HepG2 (cell line): ENCODE data around the gene RAB22A. TPM values are rescaled to one million over a fixed set of nuclear protein-coding genes. Genes with fewer than 3 reads are reported as not detected.

ENCODE experiments used
- FOXA1 ChIP-seq, 2 experiments: fragments of 450-650 bp in 1 of 2; sonication (generic) in 1 of 2; formaldehyde crosslinking in 1 of 2; IDR thresholded peaks; 2 replicates each; pipeline versions ENCODE4 v1.4.0 to v1.6.1; 2016 to 2020; ENCODE audit warnings: missing genetic modification reagents in 1 of 2
- FOXA3 ChIP-seq: IDR thresholded peaks from 2 replicates; pipeline ENCODE4 v1.6.1; 2016; ENCODE audit warnings: missing genetic modification reagents, missing compliant biosample characterization
- FOXO1 ChIP-seq: sonication (generic); formaldehyde crosslinking; IDR thresholded peaks from 2 replicates; pipeline ENCODE4 v1.4.0; 2020; ENCODE audit warnings: missing genetic modification reagents
- FOXP1 ChIP-seq, 2 experiments: fragments of 450-650 bp in 1 of 2; IDR thresholded peaks; 2 replicates each; pipeline ENCODE4 v1.6.1; 2017 to 2018; ENCODE audit warnings: antibody characterized with exemption in 1 of 2
- KLF11 ChIP-seq: IDR thresholded peaks from 2 replicates; pipeline ENCODE4 v1.6.1; 2016; ENCODE audit warnings: missing compliant biosample characterization
- KLF12 ChIP-seq: sonication (generic); formaldehyde crosslinking; IDR thresholded peaks from 2 replicates; pipeline ENCODE4 v1.4.0; 2020; ENCODE audit warnings: missing genetic modification reagents, borderline replicate concordance
- SOX13 ChIP-seq, 3 experiments: fragments of 450-650 bp in 1 of 3; sonication (generic) in 1 of 3; formaldehyde crosslinking in 1 of 3; IDR thresholded peaks in 2 of 3; conservative IDR thresholded peaks in 1 of 3; 2 replicates each; pipeline versions ENCODE4 v1.5.0 to v1.6.1; 2016 to 2020; ENCODE audit warnings: antibody characterized with exemption in 1 of 3, mild to moderate bottlenecking in 1 of 3, missing compliant biosample characterization in 1 of 3, missing genetic modification reagents in 1 of 3, moderate library complexity in 1 of 3
- SP5 ChIP-seq: IDR thresholded peaks from 2 replicates; pipeline ENCODE4 v1.6.1; 2016; ENCODE audit warnings: low read depth, borderline replicate concordance
- TEAD3 ChIP-seq: optimal IDR thresholded peaks from 2 replicates; pipeline ENCODE3; 2016; ENCODE audit warnings: borderline replicate concordance
- ZKSCAN8 ChIP-seq: IDR thresholded peaks from 2 replicates; pipeline ENCODE4 v1.6.1; 2016; ENCODE audit warnings: borderline replicate concordance, missing genetic modification reagents, missing compliant biosample characterization
- ZNF282 ChIP-seq: fragments of 450-650 bp; IDR thresholded peaks from 2 replicates; pipeline ENCODE4 v1.6.1; 2018; ENCODE audit not compliant: partially characterized antibody
- ZSCAN9 ChIP-seq: IDR thresholded peaks from 2 replicates; pipeline ENCODE4 v1.6.1; 2016; ENCODE audit warnings: borderline replicate concordance
- polyA plus RNA-seq, 8 experiments: library from polyadenylated mRNA; depleted of rRNA in 3 of 8; stranded (reverse) in 7 of 8; unstranded in 1 of 8; fragments of >200 nt; fragmentation: Illumina TruSeq in 4 of 8; extraction: Trizol in 4 of 8; gene quantifications; 2 replicates each; pipeline versions ENCODE4 v1.2.1 to v1.2.3, GENCODE V29; 2011 to 2016; ENCODE audit warnings: low read depth in 4 of 8, missing spikeins in 1 of 8, mixed read lengths in 1 of 8; ENCODE audit not compliant: insufficient read depth in 1 of 8
- total RNA-seq, 5 experiments: library from RNA; depleted of rRNA; stranded (reverse); fragments of >200 nt; fragmentation: Illumina TruSeq; extraction: Trizol; gene quantifications; 2 replicates each; pipeline ENCODE4 v1.2.3, GENCODE V29; 2016; ENCODE audit warnings: low read depth in 1 of 5
- TF ChIP-seq, protein P1 (sequence below): IDR thresholded peaks from 2 replicates; pipeline ENCODE4 v1.6.1; 2018; ENCODE audit warnings: missing genetic modification reagents
- TF ChIP-seq, protein P2 (sequence below): IDR thresholded peaks from 2 replicates; pipeline ENCODE4 v1.6.1; 2016; ENCODE audit warnings: low read depth, missing genetic modification reagents, missing compliant biosample characterization
- TF ChIP-seq, protein P3 (sequence below): sonication (generic); formaldehyde crosslinking; conservative IDR thresholded peaks from 2 replicates; pipeline ENCODE4 v1.4.0; 2020; ENCODE audit warnings: missing genetic modification reagents
- TF ChIP-seq, protein P4 (sequence below): IDR thresholded peaks from 2 replicates; pipeline ENCODE4 v1.6.1; 2016

RAB22A gene
- total and polyA plus RNA-seq, 2 of the 13 experiments (the other 11 are each of a cell fraction or from before 2014, with no cell fraction given): 10.7 to 11.2 TPM

DNA sequence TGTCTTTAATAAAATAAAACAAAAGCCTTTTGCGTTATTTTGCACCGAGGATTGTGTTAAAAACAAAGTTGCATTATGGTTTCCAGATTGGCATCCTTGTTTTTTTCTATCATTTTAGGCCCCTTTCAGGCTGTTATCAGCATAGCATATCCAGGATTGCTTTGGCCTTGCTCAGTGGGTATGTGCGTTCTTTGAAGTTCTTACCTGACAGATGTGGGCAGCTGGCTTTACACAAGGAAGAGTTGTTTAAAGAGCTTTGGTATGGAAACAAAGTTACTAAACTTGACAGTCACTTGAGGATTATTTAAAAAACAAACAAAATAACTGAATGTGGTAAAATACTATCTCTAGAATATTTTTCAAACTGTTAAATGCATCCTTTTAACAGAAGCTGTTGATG, 86.1 kb downstream of the RAB22A start (continued):
- TF ChIP-seq, protein P1, sequence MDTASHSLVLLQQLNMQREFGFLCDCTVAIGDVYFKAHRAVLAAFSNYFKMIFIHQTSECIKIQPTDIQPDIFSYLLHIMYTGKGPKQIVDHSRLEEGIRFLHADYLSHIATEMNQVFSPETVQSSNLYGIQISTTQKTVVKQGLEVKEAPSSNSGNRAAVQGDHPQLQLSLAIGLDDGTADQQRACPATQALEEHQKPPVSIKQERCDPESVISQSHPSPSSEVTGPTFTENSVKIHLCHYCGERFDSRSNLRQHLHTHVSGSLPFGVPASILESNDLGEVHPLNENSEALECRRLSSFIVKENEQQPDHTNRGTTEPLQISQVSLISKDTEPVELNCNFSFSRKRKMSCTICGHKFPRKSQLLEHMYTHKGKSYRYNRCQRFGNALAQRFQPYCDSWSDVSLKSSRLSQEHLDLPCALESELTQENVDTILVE (CRISPR knock-in tag): peak; percentile 50; the same call in 1 of the 2 replicates
- TF ChIP-seq ZNF282: no peak
- TF ChIP-seq, protein P2, sequence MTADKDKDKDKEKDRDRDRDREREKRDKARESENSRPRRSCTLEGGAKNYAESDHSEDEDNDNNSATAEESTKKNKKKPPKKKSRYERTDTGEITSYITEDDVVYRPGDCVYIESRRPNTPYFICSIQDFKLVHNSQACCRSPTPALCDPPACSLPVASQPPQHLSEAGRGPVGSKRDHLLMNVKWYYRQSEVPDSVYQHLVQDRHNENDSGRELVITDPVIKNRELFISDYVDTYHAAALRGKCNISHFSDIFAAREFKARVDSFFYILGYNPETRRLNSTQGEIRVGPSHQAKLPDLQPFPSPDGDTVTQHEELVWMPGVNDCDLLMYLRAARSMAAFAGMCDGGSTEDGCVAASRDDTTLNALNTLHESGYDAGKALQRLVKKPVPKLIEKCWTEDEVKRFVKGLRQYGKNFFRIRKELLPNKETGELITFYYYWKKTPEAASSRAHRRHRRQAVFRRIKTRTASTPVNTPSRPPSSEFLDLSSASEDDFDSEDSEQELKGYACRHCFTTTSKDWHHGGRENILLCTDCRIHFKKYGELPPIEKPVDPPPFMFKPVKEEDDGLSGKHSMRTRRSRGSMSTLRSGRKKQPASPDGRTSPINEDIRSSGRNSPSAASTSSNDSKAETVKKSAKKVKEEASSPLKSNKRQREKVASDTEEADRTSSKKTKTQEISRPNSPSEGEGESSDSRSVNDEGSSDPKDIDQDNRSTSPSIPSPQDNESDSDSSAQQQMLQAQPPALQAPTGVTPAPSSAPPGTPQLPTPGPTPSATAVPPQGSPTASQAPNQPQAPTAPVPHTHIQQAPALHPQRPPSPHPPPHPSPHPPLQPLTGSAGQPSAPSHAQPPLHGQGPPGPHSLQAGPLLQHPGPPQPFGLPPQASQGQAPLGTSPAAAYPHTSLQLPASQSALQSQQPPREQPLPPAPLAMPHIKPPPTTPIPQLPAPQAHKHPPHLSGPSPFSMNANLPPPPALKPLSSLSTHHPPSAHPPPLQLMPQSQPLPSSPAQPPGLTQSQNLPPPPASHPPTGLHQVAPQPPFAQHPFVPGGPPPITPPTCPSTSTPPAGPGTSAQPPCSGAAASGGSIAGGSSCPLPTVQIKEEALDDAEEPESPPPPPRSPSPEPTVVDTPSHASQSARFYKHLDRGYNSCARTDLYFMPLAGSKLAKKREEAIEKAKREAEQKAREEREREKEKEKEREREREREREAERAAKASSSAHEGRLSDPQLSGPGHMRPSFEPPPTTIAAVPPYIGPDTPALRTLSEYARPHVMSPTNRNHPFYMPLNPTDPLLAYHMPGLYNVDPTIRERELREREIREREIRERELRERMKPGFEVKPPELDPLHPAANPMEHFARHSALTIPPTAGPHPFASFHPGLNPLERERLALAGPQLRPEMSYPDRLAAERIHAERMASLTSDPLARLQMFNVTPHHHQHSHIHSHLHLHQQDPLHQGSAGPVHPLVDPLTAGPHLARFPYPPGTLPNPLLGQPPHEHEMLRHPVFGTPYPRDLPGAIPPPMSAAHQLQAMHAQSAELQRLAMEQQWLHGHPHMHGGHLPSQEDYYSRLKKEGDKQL (CRISPR knock-in tag): peak; percentile 78
- peak; percentile 65; the same call in 1 of the 2 replicates for TF ChIP-seq ZKSCAN8 (CRISPR knock-in tag)
- 0 out of 2 replicates have a peak, but pooled peaks have one; percentile 36 for TF ChIP-seq ZSCAN9 (CRISPR knock-in tag)
- no peak for TF ChIP-seq KLF12 (CRISPR knock-in tag)
- no peak for TF ChIP-seq FOXA1 (IDR thresholded peaks at IDR 0.05)
- peak; percentile 67 for TF ChIP-seq FOXA1 (CRISPR knock-in tag; IDR thresholded peaks at IDR 0.05)
- 0 out of 2 replicates have a peak, but pooled peaks have one; percentile 23 for TF ChIP-seq FOXO1
- TF ChIP-seq KLF11 (CRISPR knock-in tag): 0 out of 2 replicates have a peak, but pooled peaks have one; percentile 30
- TF ChIP-seq TEAD3: peak; percentile 87
- no peak for TF ChIP-seq FOXP1 (IDR thresholded peaks at IDR 0.05)
- peak; percentile 71 for TF ChIP-seq FOXP1 (CRISPR knock-in tag; IDR thresholded peaks at IDR 0.05)
- TF ChIP-seq SP5 (CRISPR knock-in tag): peak; percentile 59; the same call in 1 of the 2 replicates
- no peak for TF ChIP-seq SOX13 (IDR thresholded peaks at IDR 0.05)
- TF ChIP-seq SOX13 (CRISPR knock-in tag; conservative IDR thresholded peaks at IDR 0.05 in 1 of 2, IDR thresholded peaks at IDR 0.05 in 1 of 2): peak in 1 of 2 experiments; percentile 75; a peak in 2 of 4 replicates
- peak; percentile 67 for TF ChIP-seq FOXA3 (CRISPR knock-in tag)
- TF ChIP-seq, protein P3, sequence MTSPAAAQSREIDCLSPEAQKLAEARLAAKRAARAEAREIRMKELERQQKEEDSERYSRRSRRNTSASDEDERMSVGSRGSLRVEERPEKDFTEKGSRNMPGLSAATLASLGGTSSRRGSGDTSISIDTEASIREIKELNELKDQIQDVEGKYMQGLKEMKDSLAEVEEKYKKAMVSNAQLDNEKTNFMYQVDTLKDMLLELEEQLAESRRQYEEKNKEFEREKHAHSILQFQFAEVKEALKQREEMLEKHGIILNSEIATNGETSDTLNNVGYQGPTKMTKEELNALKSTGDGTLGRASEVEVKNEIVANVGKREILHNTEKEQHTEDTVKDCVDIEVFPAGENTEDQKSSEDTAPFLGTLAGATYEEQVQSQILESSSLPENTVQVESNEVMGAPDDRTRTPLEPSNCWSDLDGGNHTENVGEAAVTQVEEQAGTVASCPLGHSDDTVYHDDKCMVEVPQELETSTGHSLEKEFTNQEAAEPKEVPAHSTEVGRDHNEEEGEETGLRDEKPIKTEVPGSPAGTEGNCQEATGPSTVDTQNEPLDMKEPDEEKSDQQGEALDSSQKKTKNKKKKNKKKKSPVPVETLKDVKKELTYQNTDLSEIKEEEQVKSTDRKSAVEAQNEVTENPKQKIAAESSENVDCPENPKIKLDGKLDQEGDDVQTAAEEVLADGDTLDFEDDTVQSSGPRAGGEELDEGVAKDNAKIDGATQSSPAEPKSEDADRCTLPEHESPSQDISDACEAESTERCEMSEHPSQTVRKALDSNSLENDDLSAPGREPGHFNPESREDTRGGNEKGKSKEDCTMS: no peak
- TF ChIP-seq, protein P4, sequence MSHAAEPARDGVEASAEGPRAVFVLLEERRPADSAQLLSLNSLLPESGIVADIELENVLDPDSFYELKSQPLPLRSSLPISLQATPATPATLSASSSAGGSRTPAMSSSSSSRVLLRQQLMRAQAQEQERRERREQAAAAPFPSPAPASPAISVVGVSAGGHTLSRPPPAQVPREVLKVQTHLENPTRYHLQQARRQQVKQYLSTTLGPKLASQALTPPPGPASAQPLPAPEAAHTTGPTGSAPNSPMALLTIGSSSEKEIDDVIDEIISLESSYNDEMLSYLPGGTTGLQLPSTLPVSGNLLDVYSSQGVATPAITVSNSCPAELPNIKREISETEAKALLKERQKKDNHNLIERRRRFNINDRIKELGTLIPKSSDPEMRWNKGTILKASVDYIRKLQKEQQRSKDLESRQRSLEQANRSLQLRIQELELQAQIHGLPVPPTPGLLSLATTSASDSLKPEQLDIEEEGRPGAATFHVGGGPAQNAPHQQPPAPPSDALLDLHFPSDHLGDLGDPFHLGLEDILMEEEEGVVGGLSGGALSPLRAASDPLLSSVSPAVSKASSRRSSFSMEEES (CRISPR knock-in tag): 0 out of 2 replicates have a peak, but pooled peaks have one; percentile 49
